ENCODE results near the gene KHK. TPM values are rescaled to one million over a fixed set of nuclear protein-coding genes. Genes with fewer than 3 reads are reported as not detected.

Gene KHK
- polyA plus RNA-seq, 1 of the 3 experiments (the other 2 are of a cell fraction): 10.3 TPM

DNA sequence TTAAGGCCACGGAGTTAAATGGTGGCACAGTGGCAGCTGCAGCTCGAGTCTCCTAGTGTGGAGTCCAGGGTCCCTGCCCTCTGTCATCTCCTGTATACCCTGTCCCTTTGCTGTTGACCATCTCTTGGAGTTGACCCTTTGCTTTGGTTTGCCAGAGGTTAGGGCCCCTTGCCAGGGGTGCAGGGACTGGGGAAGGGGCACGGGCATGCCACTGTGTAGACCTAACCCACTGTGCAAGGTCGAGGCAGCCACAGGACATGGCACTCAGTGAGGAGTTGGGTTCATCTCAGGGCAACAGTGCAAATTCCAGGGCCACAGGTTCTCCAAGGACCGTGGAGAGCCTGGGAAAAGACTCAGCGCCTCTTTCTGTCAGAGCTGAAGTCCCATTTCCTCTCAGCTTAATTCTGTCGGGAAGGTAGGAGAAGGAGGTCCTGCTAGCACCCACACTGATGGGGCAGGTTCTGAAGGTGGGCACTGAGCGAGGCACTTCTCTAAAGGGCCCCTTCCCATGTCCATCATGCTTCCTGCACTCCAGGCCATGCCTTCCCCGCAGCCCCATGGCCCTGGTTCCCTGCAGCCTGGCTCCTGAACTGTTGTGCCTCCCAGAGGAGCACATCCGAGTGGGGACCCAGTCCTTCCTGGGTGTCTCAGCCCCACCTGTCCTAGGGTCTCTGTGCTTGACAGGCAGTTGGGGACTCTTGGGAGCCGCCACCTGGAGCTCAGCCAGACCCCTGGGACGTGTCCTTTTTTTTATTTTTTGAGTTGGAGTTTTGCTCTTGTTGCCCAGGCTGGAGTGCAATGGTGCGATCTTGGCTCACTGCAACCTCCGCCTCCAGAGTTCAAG is 2.8 kb downstream of the KHK start (continued):
- TF ChIP-seq, protein P1, sequence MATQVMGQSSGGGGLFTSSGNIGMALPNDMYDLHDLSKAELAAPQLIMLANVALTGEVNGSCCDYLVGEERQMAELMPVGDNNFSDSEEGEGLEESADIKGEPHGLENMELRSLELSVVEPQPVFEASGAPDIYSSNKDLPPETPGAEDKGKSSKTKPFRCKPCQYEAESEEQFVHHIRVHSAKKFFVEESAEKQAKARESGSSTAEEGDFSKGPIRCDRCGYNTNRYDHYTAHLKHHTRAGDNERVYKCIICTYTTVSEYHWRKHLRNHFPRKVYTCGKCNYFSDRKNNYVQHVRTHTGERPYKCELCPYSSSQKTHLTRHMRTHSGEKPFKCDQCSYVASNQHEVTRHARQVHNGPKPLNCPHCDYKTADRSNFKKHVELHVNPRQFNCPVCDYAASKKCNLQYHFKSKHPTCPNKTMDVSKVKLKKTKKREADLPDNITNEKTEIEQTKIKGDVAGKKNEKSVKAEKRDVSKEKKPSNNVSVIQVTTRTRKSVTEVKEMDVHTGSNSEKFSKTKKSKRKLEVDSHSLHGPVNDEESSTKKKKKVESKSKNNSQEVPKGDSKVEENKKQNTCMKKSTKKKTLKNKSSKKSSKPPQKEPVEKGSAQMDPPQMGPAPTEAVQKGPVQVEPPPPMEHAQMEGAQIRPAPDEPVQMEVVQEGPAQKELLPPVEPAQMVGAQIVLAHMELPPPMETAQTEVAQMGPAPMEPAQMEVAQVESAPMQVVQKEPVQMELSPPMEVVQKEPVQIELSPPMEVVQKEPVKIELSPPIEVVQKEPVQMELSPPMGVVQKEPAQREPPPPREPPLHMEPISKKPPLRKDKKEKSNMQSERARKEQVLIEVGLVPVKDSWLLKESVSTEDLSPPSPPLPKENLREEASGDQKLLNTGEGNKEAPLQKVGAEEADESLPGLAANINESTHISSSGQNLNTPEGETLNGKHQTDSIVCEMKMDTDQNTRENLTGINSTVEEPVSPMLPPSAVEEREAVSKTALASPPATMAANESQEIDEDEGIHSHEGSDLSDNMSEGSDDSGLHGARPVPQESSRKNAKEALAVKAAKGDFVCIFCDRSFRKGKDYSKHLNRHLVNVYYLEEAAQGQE (IDR thresholded peaks at IDR 0.05; ENCODE audit: low read depth, low read length): no peak
- TF ChIP-seq, protein P2, sequence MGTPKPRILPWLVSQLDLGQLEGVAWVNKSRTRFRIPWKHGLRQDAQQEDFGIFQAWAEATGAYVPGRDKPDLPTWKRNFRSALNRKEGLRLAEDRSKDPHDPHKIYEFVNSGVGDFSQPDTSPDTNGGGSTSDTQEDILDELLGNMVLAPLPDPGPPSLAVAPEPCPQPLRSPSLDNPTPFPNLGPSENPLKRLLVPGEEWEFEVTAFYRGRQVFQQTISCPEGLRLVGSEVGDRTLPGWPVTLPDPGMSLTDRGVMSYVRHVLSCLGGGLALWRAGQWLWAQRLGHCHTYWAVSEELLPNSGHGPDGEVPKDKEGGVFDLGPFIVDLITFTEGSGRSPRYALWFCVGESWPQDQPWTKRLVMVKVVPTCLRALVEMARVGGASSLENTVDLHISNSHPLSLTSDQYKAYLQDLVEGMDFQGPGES (IDR thresholded peaks at IDR 0.05; ENCODE audit: low read depth, low read length): no peak

DNA sequence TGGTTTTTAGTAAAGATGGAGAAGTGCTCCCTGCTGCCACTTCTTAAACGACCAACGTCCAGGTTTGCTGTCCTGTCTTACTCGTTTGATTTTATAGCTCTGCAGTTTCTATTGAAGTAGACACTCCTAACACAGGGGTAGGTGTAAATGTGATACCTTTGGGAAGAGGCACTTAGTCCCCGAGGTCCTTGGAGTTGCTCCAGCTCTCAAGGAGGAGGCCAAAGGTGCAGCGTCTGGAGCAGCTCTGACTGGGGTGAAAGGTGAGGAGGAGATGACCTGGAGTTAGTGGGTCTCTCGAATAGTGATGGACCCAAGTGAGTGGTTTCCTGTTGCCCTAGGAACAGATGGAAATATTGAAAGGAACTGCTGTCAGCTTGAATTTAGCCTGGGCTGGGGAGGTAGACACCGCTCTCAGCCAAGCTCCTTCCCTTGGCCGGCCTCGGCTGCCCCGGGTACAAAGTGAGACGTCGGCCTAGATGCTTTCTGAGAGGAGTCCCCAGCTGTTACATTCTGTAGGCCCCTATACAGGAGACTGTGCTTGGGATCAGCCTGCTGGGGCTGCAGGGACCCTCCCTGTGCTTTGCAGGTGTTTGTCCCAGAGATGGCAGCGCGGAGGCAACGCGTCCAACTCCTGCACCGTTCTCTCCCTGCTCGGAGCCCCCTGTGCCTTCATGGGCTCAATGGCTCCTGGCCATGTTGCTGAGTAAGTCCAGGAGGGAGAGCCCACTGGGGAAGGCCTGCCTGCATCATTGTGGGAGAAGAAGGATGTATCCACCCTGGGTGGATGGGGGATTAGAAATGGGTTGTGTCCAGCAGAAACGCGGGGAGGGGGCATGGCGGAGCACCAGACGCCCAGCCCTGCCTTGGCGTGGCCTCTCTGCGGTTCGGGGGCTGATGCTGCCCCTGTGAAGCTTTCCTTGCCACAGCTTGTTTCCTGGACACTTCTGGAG is 5.4 kb downstream of the KHK start:
- H4K20me1 ChIP-seq (ENCODE audit: insufficient read depth): no peaks in the 10 kb centered on the region
- H3K9me2 ChIP-seq: no peaks in the 10 kb centered on the region
- no peak overlapping the region for H3K27ac ChIP-seq (ENCODE audit: low read depth in 2 of 2, low read length in 1 of 2)
- ChIA-PET CTCF (interaction anchor here (1.0 to 4.5 kb wide), 11 partner anchors 8 to 211 kb away, joined by 3 to 24 read pairs (median 4); partner anchors contain the start of genes ABHD1 and TRIM54), POLR2A (no interaction called here)
- DNase-seq: no peak
- no peaks in the 10 kb centered on the region for H3F3A ChIP-seq (replicated peaks; ENCODE audit: insufficient read depth)
- H3K9me3 ChIP-seq: no peaks in the 10 kb centered on the region
- H3K4me3 ChIP-seq (ENCODE audit: low read depth in 2 of 2, low read length in 1 of 2): no peak overlapping the region
- 83% methylated on average over 25 of the region's 25 CpGs for WGBS (ENCODE audit: low lambda C conversion rate)
- H3K36me3 ChIP-seq (replicated peaks in 1 of 2; ENCODE audit: control insufficient read depth in 1 of 2, insufficient read depth in 2 of 2, low read length in 1 of 2): no peaks in the 10 kb centered on the region
- no peaks in the 10 kb centered on the region for H3K27me3 ChIP-seq (ENCODE audit: insufficient read depth)
- H2AFZ ChIP-seq (ENCODE audit: low read depth): no peak overlapping the region
- H3K9ac ChIP-seq: no peak overlapping the region
- peaks cover 4 to 35% of the 10 kb centered on the region in 2 experiments; a peak in 2 of 4 replicates for H3K4me1 ChIP-seq (ENCODE audit: control insufficient read depth in 1 of 2, insufficient read depth in 2 of 2, low read depth in 1 of 2, low read length in 1 of 2)
- H3K4me2 ChIP-seq: no peak overlapping the region
- H3K79me2 ChIP-seq (ENCODE audit: insufficient read depth): no peaks in the 10 kb centered on the region
- TF ChIP-seq, protein P3, sequence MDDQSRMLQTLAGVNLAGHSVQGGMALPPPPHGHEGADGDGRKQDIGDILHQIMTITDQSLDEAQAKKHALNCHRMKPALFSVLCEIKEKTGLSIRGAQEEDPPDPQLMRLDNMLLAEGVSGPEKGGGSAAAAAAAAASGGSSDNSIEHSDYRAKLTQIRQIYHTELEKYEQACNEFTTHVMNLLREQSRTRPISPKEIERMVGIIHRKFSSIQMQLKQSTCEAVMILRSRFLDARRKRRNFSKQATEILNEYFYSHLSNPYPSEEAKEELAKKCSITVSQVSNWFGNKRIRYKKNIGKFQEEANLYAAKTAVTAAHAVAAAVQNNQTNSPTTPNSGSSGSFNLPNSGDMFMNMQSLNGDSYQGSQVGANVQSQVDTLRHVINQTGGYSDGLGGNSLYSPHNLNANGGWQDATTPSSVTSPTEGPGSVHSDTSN (IDR thresholded peaks at IDR 0.05): no peak
- TF ChIP-seq FOXJ3 (CRISPR knock-in tag; IDR thresholded peaks at IDR 0.05): no peak
- TF ChIP-seq MXI1 (IDR thresholded peaks at IDR 0.05; ENCODE audit: low read depth, low read length): no peak
- no peak for TF ChIP-seq MEF2A (IDR thresholded peaks at IDR 0.05; ENCODE audit: borderline replicate concordance, low read depth)
- no peak for TF ChIP-seq TCF12 (IDR thresholded peaks at IDR 0.05)
- TF ChIP-seq, protein P1 (IDR thresholded peaks at IDR 0.05; ENCODE audit: low read depth, low read length): no peak
- TF ChIP-seq, protein P2 (IDR thresholded peaks at IDR 0.05; ENCODE audit: low read depth, low read length): no peak
- no peak for TF ChIP-seq JUND (IDR thresholded peaks at IDR 0.05)
- TF ChIP-seq GABPA (IDR thresholded peaks at IDR 0.05; ENCODE audit: low read depth): no peak
- TF ChIP-seq, protein P4, sequence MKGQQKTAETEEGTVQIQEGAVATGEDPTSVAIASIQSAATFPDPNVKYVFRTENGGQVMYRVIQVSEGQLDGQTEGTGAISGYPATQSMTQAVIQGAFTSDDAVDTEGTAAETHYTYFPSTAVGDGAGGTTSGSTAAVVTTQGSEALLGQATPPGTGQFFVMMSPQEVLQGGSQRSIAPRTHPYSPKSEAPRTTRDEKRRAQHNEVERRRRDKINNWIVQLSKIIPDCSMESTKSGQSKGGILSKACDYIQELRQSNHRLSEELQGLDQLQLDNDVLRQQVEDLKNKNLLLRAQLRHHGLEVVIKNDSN (IDR thresholded peaks at IDR 0.05; ENCODE audit: borderline replicate concordance, low read depth): no peak
- no peak for TF ChIP-seq RCOR1 (IDR thresholded peaks at IDR 0.05; ENCODE audit: low read length)
- TF ChIP-seq, protein P5, sequence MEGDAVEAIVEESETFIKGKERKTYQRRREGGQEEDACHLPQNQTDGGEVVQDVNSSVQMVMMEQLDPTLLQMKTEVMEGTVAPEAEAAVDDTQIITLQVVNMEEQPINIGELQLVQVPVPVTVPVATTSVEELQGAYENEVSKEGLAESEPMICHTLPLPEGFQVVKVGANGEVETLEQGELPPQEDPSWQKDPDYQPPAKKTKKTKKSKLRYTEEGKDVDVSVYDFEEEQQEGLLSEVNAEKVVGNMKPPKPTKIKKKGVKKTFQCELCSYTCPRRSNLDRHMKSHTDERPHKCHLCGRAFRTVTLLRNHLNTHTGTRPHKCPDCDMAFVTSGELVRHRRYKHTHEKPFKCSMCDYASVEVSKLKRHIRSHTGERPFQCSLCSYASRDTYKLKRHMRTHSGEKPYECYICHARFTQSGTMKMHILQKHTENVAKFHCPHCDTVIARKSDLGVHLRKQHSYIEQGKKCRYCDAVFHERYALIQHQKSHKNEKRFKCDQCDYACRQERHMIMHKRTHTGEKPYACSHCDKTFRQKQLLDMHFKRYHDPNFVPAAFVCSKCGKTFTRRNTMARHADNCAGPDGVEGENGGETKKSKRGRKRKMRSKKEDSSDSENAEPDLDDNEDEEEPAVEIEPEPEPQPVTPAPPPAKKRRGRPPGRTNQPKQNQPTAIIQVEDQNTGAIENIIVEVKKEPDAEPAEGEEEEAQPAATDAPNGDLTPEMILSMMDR (IDR thresholded peaks at IDR 0.05): no peak

All from SK-N-SH (cell line).